Right lobe of liver (tissue), 6 donors: ENCODE results near the gene APCDD1. TPM values are rescaled to one million over a fixed set of nuclear protein-coding genes. Genes with fewer than 3 reads are reported as not detected.

Experiments
- ATAC-seq, 4 donors: fragments of 200-7000 bp; cut with Tn5 transposase; one replicate each; pipeline ENCODE4 v1.9.1; 2020; ENCODE audit warnings: mild to moderate bottlenecking in 4 of 4, moderate library complexity in 4 of 4
- DNase-seq, 3 donors: peaks; one replicate each; pipeline ENCODE4 v3.0.0-alpha.2; 2020
- H3K27ac ChIP-seq, 3 donors: fragments of 200-600 bp; one replicate each; pipeline ENCODE4 v1.8.0; 2022
- H3K27me3 ChIP-seq, 2 donors: fragments of 200-600 bp; one replicate each; pipeline ENCODE4 v1.8.0; 2022
- H3K36me3 ChIP-seq, 4 donors: fragments of 200-600 bp; sonication (generic) in 1 of 4; one replicate each; pipeline versions ENCODE4 v1.5.1 to v1.8.0; 2017 to 2022; ENCODE audit warnings: control low read depth in 1 of 4
- H3K4me1 ChIP-seq, 4 donors: fragments of 200-600 bp; sonication (generic) in 1 of 4; one replicate each; pipeline versions ENCODE4 v1.5.1 to v1.8.0; 2017 to 2022; ENCODE audit warnings: control low read depth in 1 of 4
- H3K4me3 ChIP-seq, 3 donors: fragments of 200-600 bp; one replicate each; pipeline ENCODE4 v1.8.0; 2022
- H3K9me3 ChIP-seq, 4 donors: fragments of 200-600 bp; sonication (generic) in 1 of 4; one replicate each; pipeline versions ENCODE4 v1.5.1 to v1.8.0; 2017 to 2022; ENCODE audit warnings: control low read depth in 1 of 4
- CTCF ChIP-seq, 4 donors: fragments of 200-600 bp in 3 of 4; fragments of 450-650 bp in 1 of 4; IDR thresholded peaks; one replicate each; pipeline versions ENCODE4 v1.5.1 to v1.8.0; 2016 to 2022; ENCODE audit warnings: antibody characterized with exemption in 4 of 4, mild to moderate bottlenecking in 2 of 4
- POLR2A ChIP-seq: fragments of 450-650 bp; IDR thresholded peaks from one replicate; pipeline ENCODE4 v1.6.1; 2017; ENCODE audit warnings: antibody characterized with exemption, mild to moderate bottlenecking
- WGBS: methylation state at CpG from one replicate; pipeline ENCODE4 v1.1.6; 2018; ENCODE audit warnings: low coverage, low lambda C conversion rate; ENCODE audit not compliant: insufficient coverage; ENCODE audit errors: missing lambda C conversion rate; 5-methylcytosine and 5-hydroxymethylcytosine counted together
- intact Hi-C, 2 donors: fragments of 100-400 bp; cut with DNase I; formaldehyde crosslinking; loops; one replicate each; pipeline versions ENCODE4 v1.11.2 to v1.14.1; 2022
- total RNA-seq, 6 experiments: library from RNA; depleted of rRNA in 2 of 6; stranded (reverse); fragments of >200 nt in 2 of 6; fragmentation: NEBNext Ultra II Directional in 3 of 6; extraction: Animal tissue kit (Norgen Biotek cat#: 25700) in 3 of 6; gene quantifications; one replicate each; pipeline versions ENCODE4 v1.1.0 to v1.2.4, GENCODE V29; 2016 to 2023
- donor health status: DM: no; HTN: yes; CAD: no.
- donor health status: DM: no; HTN: no; CAD: no.
- donor health status: DM: no; HTN: no; CAD: no.
- donor health status: DM: no; HTN: yes; CAD: no.
- donor health status: DM: no; HTN: yes; CAD: no.

APCDD1 gene
- total RNA-seq, 6 experiments from 2014 or later = 0.42 to 2.7 (median 0.71) TPM

- no peak for TF ChIP-seq POLR2A
- TF ChIP-seq CTCF (IDR thresholded peaks at IDR 0.05) = no peak
- DNase-seq = no peak
- Histone ChIP-seq H3K4me1 (no peaks in the 10 kb centered on the region), H3K27ac (no peak overlapping the region), H3K4me3 (no peak overlapping the region), H3K9me3 (no peaks in the 10 kb centered on the region), H3K36me3 (no peaks in the 10 kb centered on the region), H3K27me3 (no peaks in the 10 kb centered on the region)
- ATAC-seq = peak in 1 of 4 donors; percentile 8
- intact Hi-C loops = no loop called here
- 63% methylated on average over 10 of the region's 23 CpGs for WGBS
Observed at GRCh38 chr18:10414293-10414842, 40.1 kb upstream of the APCDD1 start.

- intact Hi-C loops = no loop called here
- no peaks in the 10 kb centered on the region for H3K27me3 ChIP-seq
- WGBS = 68% methylated on average over 9 of the region's 9 CpGs
- H3K9me3 ChIP-seq = no peaks in the 10 kb centered on the region
- no peaks in the 10 kb centered on the region for H3K36me3 ChIP-seq
- H3K4me1 ChIP-seq = no peaks in the 10 kb centered on the region
- DNase-seq (no peak), ATAC-seq (no peak)
- H3K27ac ChIP-seq = no peak overlapping the region
- H3K4me3 ChIP-seq = no peak overlapping the region
- TF ChIP-seq CTCF (IDR thresholded peaks at IDR 0.05) (no peak), POLR2A (no peak)
Observed at GRCh38 chr18:10416065-10416464, 38.4 kb upstream of the APCDD1 start.

GRCh38 chr18:10417191-10417590 lies 37.2 kb upstream of the APCDD1 start:
- intact Hi-C loops = no loop called here
- no peak for TF ChIP-seq CTCF (IDR thresholded peaks at IDR 0.05)
- TF ChIP-seq POLR2A = no peak
- Histone ChIP-seq H3K36me3 (no peaks in the 10 kb centered on the region), H3K4me3 (no peak overlapping the region), H3K9me3 (no peaks in the 10 kb centered on the region), H3K27me3 (no peaks in the 10 kb centered on the region), H3K27ac (no peak overlapping the region), H3K4me1 (no peaks in the 10 kb centered on the region)
- no peak for DNase-seq
- no peak for ATAC-seq
- WGBS = 80% methylated on average over 1 of the region's 3 CpGs

DNA sequence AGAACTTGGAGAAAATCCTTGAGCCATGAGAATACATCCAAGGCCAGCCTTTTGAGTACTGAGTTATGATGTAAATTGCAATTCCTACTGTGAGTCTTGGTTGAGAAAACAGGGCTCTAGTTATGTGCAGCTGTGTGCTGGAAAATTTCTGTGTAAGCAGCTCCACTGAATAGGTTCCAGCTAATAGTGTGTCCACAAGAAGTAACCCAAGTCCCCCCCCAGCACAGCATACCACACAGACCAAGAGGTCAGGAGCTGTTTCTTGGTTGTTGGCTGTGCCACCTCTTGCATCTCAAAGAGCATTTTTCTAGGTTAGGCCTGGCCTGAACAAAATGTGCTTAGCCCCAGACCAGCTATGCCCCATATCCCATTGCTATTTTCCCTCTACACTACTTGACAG lies 36.8 kb upstream of the APCDD1 start:
- Histone ChIP-seq H3K9me3 (no peaks in the 10 kb centered on the region), H3K36me3 (no peaks in the 10 kb centered on the region), H3K27me3 (no peaks in the 10 kb centered on the region), H3K27ac (no peak overlapping the region), H3K4me1 (no peaks in the 10 kb centered on the region), H3K4me3 (no peak overlapping the region)
- ATAC-seq (no peak), DNase-seq (no peak)
- TF ChIP-seq POLR2A = no peak
- no peak for TF ChIP-seq CTCF (IDR thresholded peaks at IDR 0.05)
- intact Hi-C loops = no loop called here

GRCh38 chr18:10418836-10419235 lies 35.6 kb upstream of the APCDD1 start:
- no peaks in the 10 kb centered on the region for H3K9me3 ChIP-seq
- no peaks in the 10 kb centered on the region for H3K36me3 ChIP-seq
- H3K27me3 ChIP-seq = no peaks in the 10 kb centered on the region
- ATAC-seq = no peak
- no peak overlapping the region for H3K4me3 ChIP-seq
- intact Hi-C loops = no loop called here
- TF ChIP-seq POLR2A (no peak), CTCF (IDR thresholded peaks at IDR 0.05) (no peak)
- no peak overlapping the region for H3K27ac ChIP-seq
- no peak for DNase-seq
- no peaks in the 10 kb centered on the region for H3K4me1 ChIP-seq
